Measurements from ENCODE around the gene ARMC9.
"Not testable (repeated sequence)": the region's sequence is repeated elsewhere in the genome, so short reads cannot be mapped to it uniquely, and the experiment has no call there.

The ARMC9 gene

DNA sequence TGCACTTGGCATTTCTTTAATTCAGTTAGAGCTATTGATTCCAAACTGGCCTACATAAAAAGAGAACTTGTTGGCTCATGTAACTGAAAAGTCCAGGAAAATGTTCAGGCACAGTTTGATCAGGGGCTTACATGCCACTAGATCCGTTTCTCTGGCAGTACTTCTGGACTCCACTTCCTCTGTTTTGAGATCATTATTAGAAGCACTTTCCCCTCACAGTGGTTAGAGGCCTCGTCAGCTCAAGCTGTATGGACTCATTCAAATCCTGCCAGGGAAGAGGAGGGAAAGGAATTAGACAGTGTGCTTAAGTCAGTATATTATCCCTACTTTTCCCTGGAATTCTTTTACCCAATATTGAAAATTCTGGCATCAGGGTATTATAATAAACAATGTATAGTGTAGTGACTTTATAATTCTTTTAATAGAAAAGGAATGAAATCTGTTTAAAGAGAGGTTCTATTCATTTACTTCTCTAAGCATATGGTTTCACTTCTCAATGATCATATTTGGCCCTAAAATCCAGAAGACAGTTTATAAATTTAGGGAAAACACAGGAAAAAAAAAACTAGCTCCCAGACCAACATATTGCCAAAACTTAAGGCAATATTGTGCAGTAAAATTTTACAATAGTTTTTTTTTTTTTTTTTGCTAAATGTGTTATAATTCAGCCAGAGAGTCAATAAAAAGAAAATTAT lies 92.0 kb downstream of the ARMC9 start:
- DNase-seq (ENCODE audit: low spot score): no peak

DNA sequence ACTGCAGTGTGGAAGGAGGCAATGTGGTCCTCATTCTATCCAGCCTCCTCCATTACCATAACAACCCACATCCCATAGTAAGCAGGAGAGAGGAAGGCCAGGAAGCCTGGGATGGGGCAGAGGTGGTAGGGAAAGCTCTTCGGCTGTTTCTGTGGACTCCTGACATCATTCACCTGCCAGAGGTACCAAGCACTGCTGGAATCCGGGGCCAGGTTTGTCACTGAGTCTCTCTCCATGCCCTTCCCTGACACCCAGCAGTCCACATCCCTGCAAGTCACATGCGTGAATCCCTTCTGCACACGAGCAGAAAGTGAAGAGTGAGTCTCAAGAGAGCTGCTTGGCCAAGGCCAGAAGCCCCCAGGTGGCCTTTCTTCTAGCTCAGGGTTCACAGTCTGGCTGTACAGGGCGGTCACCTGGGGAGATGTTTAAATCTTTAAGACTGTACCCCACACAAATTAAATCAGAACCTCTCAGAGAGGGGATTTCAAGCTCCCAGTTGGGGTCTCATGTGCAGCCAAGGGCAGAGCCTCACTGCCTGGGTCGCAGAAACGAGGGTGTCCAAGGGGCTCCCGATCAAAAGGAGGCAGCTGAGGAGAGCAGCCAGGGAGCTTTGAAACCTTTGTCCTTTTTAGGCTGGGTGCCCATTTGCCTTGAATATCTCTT lies 94.2 kb downstream of the ARMC9 start:
- no peak for DNase-seq (ENCODE audit: low spot score)

DNA sequence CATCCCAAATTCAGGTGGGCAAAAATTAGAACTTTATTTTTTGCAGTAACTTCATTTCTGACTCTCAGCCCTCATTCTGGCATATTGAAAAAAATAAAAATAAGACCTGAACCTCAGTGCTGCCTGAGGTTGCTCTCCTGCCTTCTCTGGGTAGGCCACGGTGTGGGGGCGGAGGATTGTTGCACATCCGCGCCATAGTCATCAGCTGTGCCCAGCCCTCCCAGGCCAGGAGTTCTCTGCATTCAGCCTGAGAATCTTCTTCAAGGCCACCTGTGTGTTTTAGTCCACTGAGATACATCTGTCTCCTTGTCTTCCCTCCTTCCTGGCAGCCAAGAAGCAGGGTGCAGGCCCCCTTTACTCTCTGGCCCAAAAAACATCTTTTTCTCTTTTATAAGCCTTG lies 94.7 kb downstream of the ARMC9 start:
- no peak for DNase-seq (ENCODE audit: low spot score)

DNA sequence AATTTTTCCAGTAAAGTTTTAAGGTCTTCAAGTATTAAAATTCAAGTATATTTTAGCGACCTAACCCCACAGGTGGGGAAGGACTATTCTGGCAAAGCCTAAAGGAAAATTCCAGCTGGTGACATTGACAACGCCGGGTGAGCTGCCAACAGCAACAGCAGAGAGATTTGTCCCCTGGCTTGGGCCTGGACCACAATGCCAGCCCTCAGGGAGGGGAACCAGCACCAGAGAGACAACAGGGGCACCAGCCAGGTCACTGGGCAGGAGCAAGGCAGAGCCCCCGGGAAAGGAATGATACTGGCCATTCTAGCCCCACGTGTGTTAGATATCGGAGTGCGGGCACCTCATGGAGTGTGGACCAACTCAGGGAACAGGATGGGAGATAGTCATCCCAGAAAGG lies 95.7 kb downstream of the ARMC9 start:
- no peak for DNase-seq (ENCODE audit: low spot score)

DNA sequence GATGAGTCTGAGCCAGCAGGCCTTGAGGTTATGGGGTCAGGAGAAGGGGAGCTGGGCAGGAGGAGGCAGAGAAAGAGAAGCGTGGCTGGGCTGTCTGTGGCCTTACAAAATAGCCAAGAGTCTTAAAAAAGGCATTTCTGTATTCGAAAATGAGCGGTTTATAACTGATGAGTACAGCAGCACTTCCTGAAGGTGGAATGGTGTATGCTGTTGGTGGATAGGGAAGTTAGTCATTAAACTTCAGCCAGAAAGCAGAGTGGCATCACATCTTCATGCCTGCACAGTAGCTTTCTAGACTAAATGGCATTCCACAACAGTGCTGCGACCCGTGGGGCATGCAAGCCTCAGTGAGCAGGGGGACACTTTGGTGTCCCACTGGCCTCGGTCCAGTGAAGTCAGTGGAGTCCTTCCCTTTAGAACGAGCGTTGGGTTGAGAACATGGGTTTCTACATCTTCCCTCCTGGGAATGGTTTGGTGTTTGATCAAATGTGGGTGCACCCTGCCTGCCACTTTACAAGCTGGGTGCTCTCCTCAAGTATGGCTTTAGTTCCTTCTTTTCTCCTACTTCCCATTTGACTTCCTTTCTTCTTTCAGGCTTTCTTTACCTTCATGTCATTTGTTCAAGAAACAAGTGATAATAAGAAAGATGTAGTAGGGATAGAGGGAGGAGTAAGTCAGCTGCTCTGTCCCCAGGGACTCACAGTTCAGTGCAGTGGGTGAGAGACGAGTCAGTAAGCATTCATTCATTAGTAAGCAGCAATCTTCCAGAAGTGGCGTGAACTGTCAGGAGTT lies 96.3 kb downstream of the ARMC9 start:
- DNase-seq (ENCODE audit: low spot score): no peak

DNA sequence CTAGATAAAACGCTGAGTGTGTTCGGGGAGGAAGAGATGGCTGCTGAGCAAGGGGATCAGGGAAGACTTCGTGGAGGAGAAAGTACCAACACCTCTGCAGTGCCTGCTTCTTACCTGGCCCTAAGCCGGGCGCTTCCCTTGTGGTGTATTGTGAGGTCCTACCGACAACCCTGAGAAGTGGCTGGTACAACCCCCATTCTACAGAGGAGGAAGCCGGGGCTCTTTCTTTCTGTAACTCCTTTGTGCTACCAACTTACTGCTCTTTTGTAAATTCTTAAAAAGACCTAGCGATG lies 96.9 kb downstream of the ARMC9 start:
- DNase-seq (ENCODE audit: low spot score): no peak

DNA sequence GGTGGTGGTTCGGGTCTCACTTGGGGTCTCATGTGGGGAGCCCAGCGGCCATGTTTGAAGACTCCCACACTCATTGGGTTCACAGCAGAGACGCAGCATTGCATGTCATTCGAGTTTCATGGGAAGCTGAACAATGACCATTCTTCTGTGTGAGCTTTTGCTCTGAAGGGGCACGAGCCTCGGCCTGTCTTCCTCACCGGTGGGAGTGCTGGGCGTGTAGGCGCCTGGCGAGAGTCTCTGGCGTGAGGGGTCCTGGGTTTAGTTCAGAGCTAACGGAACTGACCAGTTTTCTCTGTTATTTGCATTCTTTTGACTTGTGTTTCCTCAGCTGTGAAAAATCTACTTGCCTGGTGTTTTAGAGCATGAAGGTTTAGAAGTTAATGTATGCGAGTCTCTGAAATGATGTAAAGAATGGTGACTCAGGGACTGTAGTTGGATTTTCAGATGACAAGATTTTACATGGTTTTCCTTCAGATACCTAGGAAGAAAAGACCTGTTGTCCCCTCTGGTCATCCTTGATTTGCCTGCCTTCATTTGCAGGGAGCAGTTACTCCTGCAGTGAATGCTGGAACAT lies 98.1 kb downstream of the ARMC9 start:
- no peak for DNase-seq (ENCODE audit: low spot score)

DNA sequence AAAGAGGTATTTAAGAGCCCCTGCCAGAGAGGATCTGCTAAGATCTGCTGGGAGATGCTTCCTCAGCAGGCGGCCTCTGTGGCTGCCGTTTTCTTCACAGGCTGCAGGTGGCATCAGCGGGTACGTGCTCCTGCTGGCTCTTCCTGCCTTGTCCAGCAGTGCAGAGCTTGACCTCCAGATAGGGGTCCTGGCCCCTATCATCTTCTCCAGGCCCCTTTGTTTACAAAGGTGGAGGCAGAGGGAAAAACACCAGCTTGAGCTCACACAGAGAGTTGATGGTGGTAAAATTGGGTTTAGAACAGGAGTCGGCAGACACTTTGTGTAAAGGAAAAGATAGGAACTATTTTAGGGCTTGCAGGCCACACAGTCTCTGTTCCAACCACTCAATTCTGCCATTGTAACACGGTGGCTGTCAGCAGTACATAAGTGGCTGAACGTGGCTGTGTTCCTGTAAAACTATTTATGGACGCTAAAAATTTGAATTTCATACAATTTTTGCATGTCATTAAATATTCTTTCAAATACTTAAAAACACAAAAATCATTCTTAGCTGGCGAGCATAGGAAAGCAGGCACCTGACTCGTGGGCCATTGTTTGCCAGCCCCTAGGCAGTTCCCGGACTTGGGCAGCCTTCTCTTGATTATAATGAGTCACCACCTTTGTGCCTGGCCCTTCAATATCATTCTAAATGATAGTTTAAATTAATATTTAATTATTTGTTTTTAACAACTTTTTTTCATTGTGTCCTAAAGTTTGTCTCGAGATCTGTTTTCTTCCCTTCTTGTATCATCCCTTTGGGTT lies 98.9 kb downstream of the ARMC9 start:
- DNase-seq (ENCODE audit: low spot score): no peak

DNA sequence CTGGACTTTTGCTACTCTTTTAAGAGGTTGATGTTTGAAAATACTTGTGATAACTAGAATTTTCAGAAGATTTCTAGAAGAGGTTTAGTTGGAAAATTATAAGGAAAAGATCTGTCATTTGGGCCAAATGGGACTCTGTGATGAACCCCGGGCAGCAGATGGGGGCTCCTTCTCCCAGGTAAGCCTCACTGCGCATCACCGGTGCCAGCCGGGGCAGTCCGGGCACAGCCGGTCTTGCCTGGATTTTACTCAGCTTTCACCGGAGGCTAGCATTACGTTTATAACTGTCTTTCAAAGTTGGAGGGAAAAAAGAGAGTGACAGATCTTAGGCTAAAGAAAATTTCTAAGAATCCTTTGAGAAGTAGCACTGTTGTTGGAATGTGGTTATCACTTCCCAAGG lies 99.7 kb downstream of the ARMC9 start:
- DNase-seq (ENCODE audit: low spot score): no peak

DNA sequence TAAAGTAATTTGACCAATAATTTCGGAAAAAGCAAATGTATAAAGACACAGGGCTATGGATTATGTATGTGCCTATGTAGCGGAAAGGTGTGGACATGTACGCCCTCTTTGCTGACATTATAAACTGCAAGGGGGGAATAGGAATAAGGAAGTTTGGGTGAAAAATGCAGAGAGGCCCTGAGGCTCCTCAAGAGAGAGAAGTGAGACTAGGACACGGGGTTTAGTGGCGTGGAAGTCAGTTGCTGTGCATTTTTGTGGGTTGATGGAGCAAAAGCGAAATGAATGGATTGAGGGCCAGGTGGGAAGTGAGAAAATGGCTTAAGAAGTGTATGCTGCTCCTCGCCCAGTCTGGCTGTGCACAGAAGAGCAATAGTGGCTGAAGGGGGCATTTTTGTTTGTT lies 100.8 kb downstream of the ARMC9 start:
- no peak for DNase-seq (ENCODE audit: low spot score)

DNA sequence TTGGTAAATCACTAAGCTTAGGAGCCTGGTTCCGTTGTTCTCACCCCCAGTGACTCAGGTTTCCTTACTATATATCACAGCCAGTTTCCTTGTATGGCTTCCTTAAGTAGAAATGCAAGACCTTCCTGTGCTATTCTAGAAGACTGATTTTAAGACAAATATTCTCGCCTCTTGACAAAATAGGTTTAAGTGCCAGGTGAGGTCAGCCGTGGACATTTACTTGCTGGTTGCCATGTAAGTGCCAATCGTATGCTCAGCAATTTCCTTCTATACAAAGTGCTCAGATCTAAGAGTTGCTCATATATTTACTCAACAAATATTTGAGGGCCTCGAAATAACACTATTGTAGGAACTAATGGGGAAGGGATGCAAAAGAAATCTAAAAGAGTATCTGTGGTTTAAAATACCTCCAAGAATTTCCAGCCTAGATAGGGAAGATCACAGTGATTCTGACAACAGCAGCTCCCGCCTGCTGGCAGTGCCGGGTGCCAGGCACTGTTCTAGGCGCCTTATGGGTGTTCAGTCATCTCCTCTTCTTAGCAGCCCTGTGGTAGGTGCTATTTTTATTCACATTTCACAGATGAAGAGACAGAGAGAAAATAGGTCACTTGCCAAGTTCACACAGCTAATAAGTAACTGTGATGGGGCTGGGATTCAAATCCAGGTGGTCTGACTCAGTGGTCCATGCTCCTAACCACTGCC lies 101.7 kb downstream of the ARMC9 start:
- no peak for DNase-seq (ENCODE audit: low spot score)

DNA sequence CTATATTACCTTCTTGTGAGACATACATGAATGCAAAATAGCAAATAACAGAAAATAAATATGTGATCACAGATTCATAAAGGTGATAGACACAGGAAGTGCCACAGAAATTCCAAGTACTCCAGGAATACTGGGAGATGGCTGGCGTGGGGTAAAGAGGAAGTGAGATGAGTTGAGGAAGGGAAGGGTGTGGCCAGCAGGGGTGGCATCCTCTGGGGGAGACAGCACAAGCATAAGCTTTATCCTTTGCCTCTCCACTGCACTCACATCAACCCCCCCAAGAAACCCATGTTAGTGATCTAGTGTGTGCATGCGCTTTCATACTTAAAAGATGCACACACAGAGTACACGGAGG lies 102.3 kb downstream of the ARMC9 start:
- DNase-seq (ENCODE audit: low spot score): no peak

DNA sequence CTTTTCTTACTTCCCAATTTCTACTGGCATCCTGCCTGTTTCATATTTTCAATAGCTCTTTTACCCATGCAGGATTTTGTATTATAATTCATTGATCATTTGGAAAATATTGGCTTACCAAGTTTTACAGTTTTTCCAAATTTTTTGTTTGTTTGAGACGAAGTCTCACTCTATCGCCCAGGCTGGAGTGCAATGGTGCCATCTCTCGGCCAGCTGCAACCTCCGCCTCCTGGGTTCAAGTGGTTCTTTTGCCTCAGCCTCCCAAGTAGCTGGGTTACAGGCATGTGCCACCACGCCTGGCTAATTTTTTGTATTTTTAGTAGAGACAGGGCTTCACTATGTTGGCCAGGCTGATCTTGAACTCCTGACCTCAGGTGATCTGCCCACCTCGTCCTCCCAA lies 105.8 kb downstream of the ARMC9 start:
- DNase-seq (ENCODE audit: low spot score): not testable (repeated sequence)

DNA sequence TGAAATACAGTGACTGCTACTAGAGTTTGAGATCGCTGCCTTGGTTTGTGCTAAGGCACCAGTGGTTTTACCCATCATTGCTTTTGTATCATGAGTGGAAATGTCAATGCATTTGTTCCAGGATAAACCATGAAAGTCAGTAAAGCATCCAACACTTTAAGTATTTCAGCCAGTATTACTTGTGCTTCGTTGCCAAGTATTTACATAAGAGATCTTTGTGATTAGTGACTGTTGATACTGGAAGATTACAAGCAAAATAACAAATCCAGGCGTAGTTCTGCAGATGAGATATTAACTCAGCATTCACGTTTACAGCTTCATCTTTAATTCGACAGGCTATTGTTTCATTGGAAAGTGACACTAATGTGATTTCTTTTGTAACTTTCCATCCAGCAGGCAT lies 106.8 kb downstream of the ARMC9 start:
- DNase-seq (ENCODE audit: low spot score): no peak

DNA sequence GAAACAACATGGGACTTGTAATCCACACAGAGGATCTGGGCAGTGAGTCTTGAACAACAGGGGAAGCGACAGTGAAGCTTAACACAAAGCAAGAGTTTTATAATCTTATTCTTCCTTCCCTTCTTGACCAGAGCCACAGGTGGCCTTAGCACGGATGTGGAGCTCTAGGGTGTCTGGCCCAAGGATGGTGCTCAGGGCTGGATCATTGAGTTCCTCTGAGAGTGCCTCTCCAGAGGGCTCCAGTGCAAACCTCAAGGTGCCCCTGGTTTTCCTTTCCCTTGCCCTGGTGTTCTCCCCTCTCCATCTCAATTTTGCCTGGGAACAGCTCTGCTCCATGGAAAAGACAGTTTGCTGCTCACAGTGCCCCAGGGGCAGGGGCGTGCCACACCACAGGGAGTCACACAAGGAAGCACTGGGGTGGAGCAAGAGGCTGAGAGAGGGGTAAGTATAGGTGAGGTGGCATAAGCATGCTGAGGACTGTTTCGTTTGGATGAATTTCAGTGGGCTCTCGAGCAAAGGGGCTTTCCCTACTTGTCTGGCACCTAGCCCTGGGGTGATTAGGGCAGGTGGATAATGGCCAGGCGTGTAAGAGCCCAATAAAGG lies 108.5 kb downstream of the ARMC9 start:
- DNase-seq (ENCODE audit: low spot score): no peak

DNA sequence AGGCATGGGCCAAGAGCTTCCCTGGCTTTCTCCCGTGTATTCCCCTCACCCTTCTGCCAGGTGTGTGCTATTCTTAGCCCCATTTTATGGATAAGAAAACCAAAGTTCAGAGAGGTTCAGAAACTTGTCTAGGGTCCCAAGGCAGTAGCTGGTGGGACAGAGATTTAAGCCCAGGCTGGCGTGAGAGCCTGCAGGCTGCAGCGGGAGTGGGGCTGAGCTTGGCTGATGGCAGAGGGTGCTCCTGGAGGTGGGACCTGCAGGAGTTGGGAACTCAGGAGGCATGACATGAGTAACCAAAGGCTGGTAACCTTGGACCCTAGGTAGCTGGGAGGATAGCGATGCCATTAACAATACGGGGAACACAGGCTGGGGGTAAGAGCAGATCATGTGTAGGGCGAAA lies 109.8 kb downstream of the ARMC9 start:
- DNase-seq (ENCODE audit: low spot score): no peak

DNA sequence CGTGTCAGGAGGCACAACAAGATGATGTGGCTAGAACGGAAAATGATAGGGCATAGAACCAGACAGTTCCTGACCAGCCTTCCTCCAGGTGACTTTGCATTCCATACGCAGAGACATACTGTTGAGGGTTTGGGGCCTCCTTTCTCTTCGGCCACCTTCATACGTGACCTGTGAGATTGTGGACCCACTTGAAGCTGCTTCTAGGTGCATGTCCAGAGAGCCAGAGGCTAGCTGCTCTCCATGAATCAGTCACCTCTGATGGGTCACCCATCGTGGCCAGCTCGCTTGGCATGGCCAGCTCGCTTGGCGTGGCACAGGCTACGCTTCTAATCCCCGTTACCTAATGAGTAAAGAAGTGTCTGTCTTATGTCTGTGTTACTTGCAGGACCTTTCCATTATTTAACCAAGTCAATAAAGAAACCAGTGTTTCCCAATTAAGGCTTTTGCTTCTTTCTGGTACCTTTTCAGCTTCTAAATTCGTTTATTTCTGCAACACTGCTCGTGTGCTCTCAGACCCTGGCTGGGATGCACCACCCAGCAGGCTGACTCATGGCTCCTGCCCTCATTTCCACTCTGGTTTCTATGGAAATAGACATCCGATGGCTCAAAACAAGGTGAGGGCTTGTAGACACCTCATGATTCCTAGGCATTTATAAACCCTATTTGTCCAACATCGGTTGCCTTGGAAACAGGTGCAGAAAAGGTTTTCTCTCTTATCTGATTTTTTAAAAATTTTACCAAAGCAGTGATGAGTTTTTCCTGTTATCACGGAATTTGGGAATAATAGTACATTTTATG lies 110.4 kb downstream of the ARMC9 start:
- no peak for DNase-seq (ENCODE audit: low spot score)

DNA sequence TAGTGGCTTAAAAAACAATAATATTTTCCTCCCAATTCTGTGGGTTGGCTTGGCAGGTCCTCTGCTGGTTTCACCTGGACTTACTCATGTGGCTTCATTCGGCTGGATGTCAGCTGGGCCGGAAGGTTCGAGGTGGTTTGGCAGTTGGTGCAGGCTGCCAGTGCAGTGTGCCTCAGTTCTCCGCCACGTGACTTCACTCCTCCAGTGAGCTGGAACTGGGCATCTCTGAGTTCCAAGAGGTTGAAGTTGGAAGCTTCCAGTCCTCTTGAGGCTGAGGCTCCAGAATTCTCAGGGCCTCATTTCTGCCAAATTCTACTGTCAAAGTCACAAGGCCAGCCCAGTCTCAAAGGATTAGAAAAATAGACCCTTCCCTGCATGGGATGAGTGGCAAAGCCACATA lies 113.6 kb downstream of the ARMC9 start:
- DNase-seq (ENCODE audit: low spot score): no peak

DNA sequence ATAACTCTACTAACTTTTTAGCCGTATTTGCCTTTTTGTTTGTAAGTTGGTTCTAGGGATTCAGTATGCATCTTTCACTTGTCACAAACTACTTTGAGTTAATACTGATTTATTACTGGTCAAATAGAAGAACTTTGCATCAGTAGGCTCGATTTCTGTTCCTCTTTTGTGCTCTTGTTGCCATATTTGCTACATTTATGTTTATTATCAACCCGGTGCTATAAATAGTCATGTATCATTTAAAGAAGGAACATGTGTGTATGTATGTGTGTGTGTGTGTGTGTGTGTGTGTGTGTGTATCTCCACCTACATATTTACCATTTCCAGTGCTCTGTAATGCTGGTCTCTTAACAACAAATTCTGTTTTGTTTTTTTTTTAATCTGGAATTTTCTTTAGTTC lies 117.5 kb downstream of the ARMC9 start:
- no peak for DNase-seq (ENCODE audit: low spot score)

DNA sequence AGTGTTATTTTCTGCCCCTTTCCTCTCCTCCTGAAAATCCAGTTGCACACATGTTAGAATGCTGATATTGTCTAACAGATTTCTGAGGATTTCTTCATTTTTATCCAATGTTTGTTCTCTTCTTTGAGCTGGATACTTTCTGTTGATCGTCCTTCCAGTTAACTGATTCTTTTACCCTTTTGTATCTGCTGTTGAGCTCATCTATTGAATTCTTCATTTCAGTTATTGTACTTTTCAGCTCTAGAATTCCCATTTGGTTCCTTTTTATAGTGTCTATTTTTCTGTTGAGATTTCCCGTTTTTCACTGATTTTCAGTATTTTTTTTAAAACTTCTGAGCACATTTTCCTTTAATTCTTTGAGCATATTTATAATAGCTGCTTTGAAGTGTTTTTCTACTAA lies 119.1 kb downstream of the ARMC9 start:
- no peak for DNase-seq (ENCODE audit: low spot score)

DNA sequence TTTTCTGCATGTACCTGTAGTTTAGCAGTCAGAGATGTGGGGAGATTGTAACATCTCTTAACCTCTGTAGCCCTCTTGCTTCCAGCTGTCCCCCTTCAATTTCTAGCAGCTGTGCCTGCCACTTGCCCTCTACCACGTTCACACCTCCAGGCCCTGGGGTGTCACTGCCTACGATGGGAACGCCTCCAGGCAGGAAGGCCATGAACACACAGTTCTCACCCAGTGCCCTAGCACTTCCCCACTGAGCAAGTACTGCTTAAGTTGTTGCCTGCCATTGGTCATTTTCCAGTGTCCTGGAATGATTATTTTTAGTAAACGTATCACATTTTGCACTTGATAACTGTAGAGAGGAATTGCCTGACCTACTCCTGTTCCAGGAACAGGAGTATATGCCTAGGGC lies 120.0 kb downstream of the ARMC9 start:
- DNase-seq (ENCODE audit: low spot score): no peak

All from CD4-positive, alpha-beta T cell treated with Interleukin-15 for 4 hours (primary cell).